Transverse colon (tissue), 4 donors: ENCODE data around the gene PPFIBP2. TPM values are rescaled to one million over a fixed set of nuclear protein-coding genes. Genes with fewer than 3 reads are reported as not detected.
"Not testable (repeated sequence)": the region's sequence is repeated elsewhere in the genome, so short reads cannot be mapped to it uniquely, and the experiment has no call there.

Experiments used
- DNase-seq: peaks from one replicate; pipeline ENCODE4 v3.0.0-alpha.2; 2019
- H3K27ac ChIP-seq, 4 donors: fragments of 200-600 bp; sonication (generic); 2 replicates each; pipeline ENCODE4 v1.5.1; 2016 to 2018; ENCODE audit warnings: inconsistent platforms in 4 of 4
- H3K27me3 ChIP-seq: fragments of 200-600 bp; sonication (generic); 2 replicates; pipeline ENCODE4 v1.5.1; 2017; ENCODE audit warnings: inconsistent platforms
- H3K36me3 ChIP-seq, 4 donors: fragments of 200-600 bp; sonication (generic); 2 replicates each; pipeline ENCODE4 v1.5.1; 2017 to 2019; ENCODE audit warnings: inconsistent platforms in 4 of 4
- H3K4me1 ChIP-seq, 4 donors: fragments of 200-600 bp; sonication (generic); 2 replicates each; pipeline ENCODE4 v1.5.1; 2017 to 2020; ENCODE audit warnings: inconsistent platforms in 4 of 4
- H3K4me3 ChIP-seq, 4 donors: fragments of 200-600 bp; sonication (generic); 1 replicate in 1 of 4; 2 replicates in 3 of 4; pipeline versions ENCODE4 v1.5.1 to v1.6.1; 2017 to 2019; ENCODE audit warnings: inconsistent platforms in 4 of 4
- H3K9me3 ChIP-seq, 2 donors: fragments of 200-600 bp; sonication (generic); 2 replicates each; pipeline ENCODE4 v1.5.1; 2017 to 2019; ENCODE audit warnings: inconsistent platforms in 2 of 2
- CTCF ChIP-seq, 5 experiments: fragments of 200-600 bp in 3 of 5; fragments of 450-650 bp in 2 of 5; sonication (generic) in 3 of 5; IDR thresholded peaks; 1 replicate in 2 of 5; 2 replicates in 3 of 5; pipeline ENCODE4 v1.5.1; 2016 to 2017; ENCODE audit warnings: antibody characterized with exemption in 5 of 5, inconsistent platforms in 3 of 5, mild to moderate bottlenecking in 2 of 5, moderate library complexity in 1 of 5
- EP300 ChIP-seq: sonication (generic); formaldehyde crosslinking; IDR thresholded peaks from one replicate; pipeline ENCODE4 v1.6.1; 2017; ENCODE audit warnings: antibody characterized with exemption, low read depth
- POLR2A ChIP-seq: fragments of 450-650 bp; IDR thresholded peaks from one replicate; pipeline ENCODE4 v1.6.1; 2016; ENCODE audit warnings: antibody characterized with exemption, mild to moderate bottlenecking, moderate library complexity
- POLR2AphosphoS5 ChIP-seq, 3 donors: sonication (generic); formaldehyde crosslinking; IDR thresholded peaks; one replicate each; pipeline ENCODE4 v1.6.1; 2016; ENCODE audit warnings: antibody characterized with exemption in 3 of 3
- WGBS, 2 donors: methylation state at CpG; one replicate each; pipeline ENCODE4 v1.1.5; 2018; ENCODE audit warnings: low coverage in 1 of 2; 5-methylcytosine and 5-hydroxymethylcytosine counted together
- in situ Hi-C, 4 donors: fragments of 200-750 bp; cut with MboI; loops; one replicate each; pipeline versions ENCODE4 v1.15.0 to v1.15.1; 2017; ENCODE audit warnings: low sequenced_read_pairs in 3 of 4, low pct_ligation_motif_present in 1 of 4, low pct_unique_long_range_greater_than_20kb in 1 of 4
- intact Hi-C: fragments of 100-400 bp; cut with DNase I; formaldehyde crosslinking; loops from one replicate; pipeline ENCODE4 v1.15.1; 2023; ENCODE audit warnings: low total_unique reads
- total RNA-seq, 4 donors: library from RNA; depleted of rRNA; stranded (reverse); fragments of >200 nt; gene quantifications; one replicate each; pipeline ENCODE4 v1.1.0, GENCODE V29; 2016

PPFIBP2 gene
- total RNA-seq, 4 donors from 2014 or later = 36.0 to 257 (median 83.3) TPM

GRCh38 chr11:7512525-7513233 is 1.1 kb upstream of the PPFIBP2 start:
- H3K9me3 ChIP-seq = no peaks in the 10 kb centered on the region
- H3K4me1 ChIP-seq = peaks cover 12 to 41% (median 23%) of the 10 kb centered on the region in 4 donors
- TF ChIP-seq POLR2AphosphoS5 (IDR thresholded peaks at IDR 0.05) (peak; percentile 16 to 43 (median 23)), EP300 (no peak)
- H3K27ac ChIP-seq = peak overlapping the region; percentile 88 to 93 (median 89)
- 15% methylated on average over 18 of the region's 18 CpGs; no CpG with 5 or more reads in 1 of the 2 donors for WGBS, 2 donors
- no peaks in the 10 kb centered on the region for H3K27me3 ChIP-seq
- no peaks in the 10 kb centered on the region for H3K36me3 ChIP-seq
- intact Hi-C loops = no loop called here
- peak overlapping the region in 3 of 4 donors; percentile 56 to 67 (median 63) for H3K4me3 ChIP-seq
- in situ Hi-C loops = no loop called here
- DNase-seq = peak; percentile 80

- Histone ChIP-seq H3K4me3 (peak overlapping the region; percentile 55 to 67 (median 60)), H3K9me3 (no peaks in the 10 kb centered on the region), H3K27me3 (no peaks in the 10 kb centered on the region), H3K36me3 (no peaks in the 10 kb centered on the region), H3K4me1 (peaks cover 12 to 36% (median 23%) of the 10 kb centered on the region in 4 donors), H3K27ac (peak overlapping the region; percentile 88 to 93 (median 89))
- DNase-seq = peak; percentile 54
- WGBS, 2 donors = 0% methylated on average over 1 of the region's 31 CpGs; no CpG with 5 or more reads in 1 of the 2 donors
- in situ Hi-C loops = no loop called here
- intact Hi-C loops = no loop called here
- no peak for TF ChIP-seq EP300
- no peak for TF ChIP-seq POLR2A
- TF ChIP-seq CTCF (IDR thresholded peaks at IDR 0.05) = no peak
- no peak for TF ChIP-seq POLR2AphosphoS5 (IDR thresholded peaks at IDR 0.05)
Measured at GRCh38 chr11:7514099-7514591, 346 bp downstream of the PPFIBP2 start.

DNA sequence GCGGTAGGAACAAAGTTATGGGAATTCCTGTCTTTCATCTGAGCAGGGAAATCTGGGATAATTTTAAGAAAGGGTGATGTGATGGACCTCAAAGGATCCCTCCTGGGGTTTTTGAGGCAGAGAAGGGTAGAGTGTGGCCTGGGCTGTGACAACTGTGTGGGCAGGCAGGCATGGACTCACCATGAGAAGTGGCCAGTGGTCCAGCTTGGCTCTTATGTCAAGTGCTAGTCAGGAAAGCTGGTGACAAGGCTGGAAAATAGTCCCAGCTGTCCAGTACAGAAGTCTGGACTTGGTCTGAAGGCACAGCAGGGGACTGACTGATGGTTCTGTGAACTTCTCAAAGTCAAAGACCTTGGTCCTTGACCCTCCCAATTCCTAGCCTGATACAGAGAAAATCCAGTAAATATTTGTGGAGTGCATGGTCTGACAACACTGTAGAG is 1.7 kb downstream of the PPFIBP2 start:
- Histone ChIP-seq H3K4me3 (no peak overlapping the region), H3K4me1 (peaks cover 12 to 36% (median 23%) of the 10 kb centered on the region in 4 donors), H3K36me3 (no peaks in the 10 kb centered on the region), H3K27me3 (no peaks in the 10 kb centered on the region), H3K27ac (no peak overlapping the region), H3K9me3 (no peaks in the 10 kb centered on the region)
- DNase-seq = no peak
- TF ChIP-seq EP300 (no peak), CTCF (IDR thresholded peaks at IDR 0.05) (no peak), POLR2A (no peak), POLR2AphosphoS5 (IDR thresholded peaks at IDR 0.05) (no peak)
- intact Hi-C loops = no loop called here
- in situ Hi-C loops = no loop called here
- WGBS, 2 donors = 76 to 89% methylated on average over 1 of the region's 1 CpG

DNA sequence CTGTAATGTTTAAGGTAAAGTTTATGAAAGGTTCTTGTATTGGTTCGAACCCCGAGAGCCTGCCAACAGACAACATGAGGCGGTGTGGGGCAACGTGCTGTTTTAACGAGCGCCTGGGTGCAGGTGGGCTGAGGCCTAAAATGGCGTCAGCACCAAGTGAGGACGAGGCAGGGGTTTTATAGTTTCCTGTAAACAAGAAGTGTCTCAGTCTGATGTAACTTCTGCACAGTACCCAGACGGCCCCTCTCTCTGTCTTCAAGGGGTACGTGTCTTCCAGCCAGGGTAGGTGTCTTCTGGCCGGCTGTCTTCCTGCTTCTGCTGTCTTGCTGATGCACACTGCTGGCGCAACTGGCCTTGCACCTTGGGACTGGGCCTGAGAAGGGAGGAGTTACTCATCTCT is 2.7 kb downstream of the PPFIBP2 start:
- H3K4me1 ChIP-seq = peaks cover 12 to 33% (median 19%) of the 10 kb centered on the region in 4 donors
- intact Hi-C loops = no loop called here
- H3K36me3 ChIP-seq = no peaks in the 10 kb centered on the region
- no peaks in the 10 kb centered on the region for H3K9me3 ChIP-seq
- in situ Hi-C loops = no loop called here
- no peak overlapping the region for H3K27ac ChIP-seq
- no peak for DNase-seq
- 84 to 94% methylated on average over 8 to 12 of the region's 12 CpGs for WGBS, 2 donors
- H3K4me3 ChIP-seq = no peak overlapping the region
- TF ChIP-seq CTCF (IDR thresholded peaks at IDR 0.05) (no peak), EP300 (no peak), POLR2A (no peak), POLR2AphosphoS5 (IDR thresholded peaks at IDR 0.05) (no peak)
- no peaks in the 10 kb centered on the region for H3K27me3 ChIP-seq

GRCh38 chr11:7517743-7518142 is 3.9 kb downstream of the PPFIBP2 start:
- H3K9me3 ChIP-seq, H3K27me3 ChIP-seq, H3K36me3 ChIP-seq, intact Hi-C loops, H3K4me3 ChIP-seq, DNase-seq, in situ Hi-C loops, H3K27ac ChIP-seq: not testable (repeated sequence)
- H3K4me1 ChIP-seq = peaks cover 4 to 26% (median 9%) of the 10 kb centered on the region in 4 donors
- 97% methylated on average over 13 of the region's 13 CpGs; no CpG with 5 or more reads in 1 of the 2 donors for WGBS, 2 donors
